Fibroblast of upper back skin (primary cell): ENCODE data around the gene FBXL20.

Experiments
- DNase-seq: peaks from one replicate; pipeline ENCODE4 v3.0.0-alpha.2; 2013

The FBXL20 gene

DNA sequence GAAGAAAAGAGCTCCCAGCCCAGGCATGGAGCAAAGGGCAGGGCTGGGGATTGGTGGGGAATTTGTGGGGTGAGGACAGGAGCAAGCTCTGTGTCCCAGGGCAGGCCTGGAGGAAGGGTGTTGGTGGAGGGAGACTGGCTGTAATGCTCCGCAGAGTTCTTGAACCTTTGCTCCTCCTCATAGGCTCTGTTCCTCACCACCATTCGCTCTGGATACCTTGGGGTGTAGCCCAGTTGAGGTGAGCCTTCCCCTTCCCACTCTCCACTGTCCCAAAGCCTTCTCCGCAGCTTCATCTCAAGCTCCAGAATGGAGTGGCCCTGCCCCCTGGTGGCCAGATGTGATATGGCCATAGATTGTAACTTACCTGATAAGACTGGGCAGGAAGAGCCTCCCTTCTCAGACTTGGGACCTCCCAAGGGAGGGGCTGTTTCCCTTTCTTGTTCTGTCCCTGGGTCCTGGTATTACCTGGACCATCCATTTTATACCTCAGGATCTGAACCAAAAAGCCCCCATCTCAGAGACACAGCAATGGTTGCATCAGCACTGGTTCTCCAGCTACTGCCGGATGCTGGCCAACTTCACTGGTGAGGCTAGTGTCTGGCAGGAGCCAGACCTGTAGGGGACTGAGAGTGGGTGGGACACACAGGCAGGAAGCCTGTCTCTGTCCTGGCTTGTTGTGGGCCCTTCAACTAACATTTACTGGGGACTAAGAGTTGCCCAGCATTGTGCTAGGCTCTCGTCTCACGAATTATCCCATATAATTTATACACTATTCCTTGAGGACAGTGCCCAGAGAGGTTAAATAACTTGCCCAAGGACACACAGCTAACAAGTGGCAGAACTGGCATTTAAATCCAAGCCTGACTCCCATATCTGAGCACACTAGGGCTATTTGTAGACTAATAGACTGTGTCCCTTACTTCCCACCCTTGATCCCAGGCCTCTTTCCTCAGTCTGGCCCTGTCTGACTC is 156.5 kb downstream of the FBXL20 start:
- DNase-seq, result peak; percentile 79

DNA sequence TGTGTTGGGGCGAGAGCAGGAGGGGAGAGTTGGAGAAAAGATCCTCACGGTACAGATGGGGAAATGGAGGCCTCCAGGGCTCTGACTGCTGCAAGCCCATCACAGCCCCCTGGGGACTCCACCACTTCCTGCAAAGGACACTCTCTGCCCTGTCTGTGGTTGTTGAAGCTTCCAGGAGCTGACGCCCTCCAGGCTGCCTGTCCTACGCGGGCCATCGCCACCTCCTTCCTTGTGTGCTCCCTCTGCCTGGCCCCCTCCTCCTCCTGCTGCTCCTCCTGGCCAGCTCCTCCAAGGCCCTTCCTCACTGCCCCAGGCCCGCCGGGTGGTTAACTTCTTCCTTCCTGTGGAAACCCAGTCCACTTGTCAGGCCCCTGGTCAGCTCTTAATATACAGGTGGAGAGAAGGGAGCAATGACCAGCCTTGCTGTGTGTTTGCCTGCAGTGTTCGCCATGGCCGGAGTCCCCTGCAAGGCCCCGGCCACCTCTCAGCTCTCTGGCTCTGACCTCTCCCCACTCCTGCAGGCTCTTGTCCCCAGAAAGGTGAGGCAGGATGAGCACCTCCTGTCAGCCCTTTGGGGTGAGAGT is 157.3 kb downstream of the FBXL20 start:
- DNase-seq, result peak; percentile 19

DNA sequence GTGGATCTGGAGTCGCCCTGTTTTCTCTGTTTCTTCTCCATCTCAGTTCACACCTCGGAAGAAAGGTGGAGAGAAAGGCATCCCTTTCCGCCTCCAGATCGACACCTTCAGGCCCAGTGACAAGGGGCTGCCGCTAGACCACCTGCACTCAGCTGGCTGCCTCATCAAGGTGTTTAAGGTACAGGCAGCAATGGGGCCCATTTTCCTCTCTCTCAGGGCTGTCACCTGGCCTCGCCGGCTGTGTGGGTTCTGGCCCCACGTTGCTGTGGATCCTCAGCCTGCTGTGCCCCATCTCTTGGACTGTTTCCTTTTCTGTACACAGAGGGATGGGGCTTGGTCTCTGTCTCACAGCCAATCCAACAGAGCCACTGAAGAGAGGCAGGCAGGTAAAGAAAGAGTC is 158.3 kb downstream of the FBXL20 start:
- no peak for DNase-seq

- DNase-seq, result no peak
Measured at GRCh38 chr17:39240631-39241030, 160.8 kb downstream of the FBXL20 start.

DNA sequence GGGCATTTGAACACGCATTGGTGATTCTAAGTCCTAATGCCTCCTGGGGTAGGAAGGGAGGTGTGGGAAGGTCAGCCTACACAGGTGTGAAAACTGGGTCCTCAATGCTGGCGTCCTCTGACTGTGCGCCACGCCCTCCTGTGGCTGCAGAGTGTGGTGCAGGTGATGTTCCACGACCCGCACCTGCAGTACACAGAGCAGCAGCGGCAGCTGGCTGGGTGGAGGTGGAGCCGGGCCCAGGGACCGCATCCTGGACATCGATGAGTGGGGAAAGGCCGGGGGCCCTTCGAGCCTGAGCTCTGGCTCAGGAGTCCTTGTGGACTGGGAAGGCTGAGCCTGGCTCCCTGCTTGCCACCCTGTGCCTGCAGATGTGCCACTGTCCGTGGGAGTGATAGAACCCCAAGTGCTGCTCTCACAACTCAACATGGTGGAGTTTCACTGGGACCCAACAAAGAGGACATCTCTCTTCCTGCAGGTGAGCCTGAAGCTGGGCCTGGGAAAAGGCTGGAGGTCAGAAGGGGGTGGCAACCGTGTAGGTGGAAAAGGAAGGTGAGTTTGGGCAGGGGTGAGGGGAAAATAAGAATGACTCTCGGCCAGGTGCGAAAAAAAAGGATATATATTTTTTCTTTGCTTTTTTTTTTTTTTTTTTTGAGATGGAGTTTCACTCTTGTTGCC is 161.6 kb downstream of the FBXL20 start:
- no peak for DNase-seq

DNA sequence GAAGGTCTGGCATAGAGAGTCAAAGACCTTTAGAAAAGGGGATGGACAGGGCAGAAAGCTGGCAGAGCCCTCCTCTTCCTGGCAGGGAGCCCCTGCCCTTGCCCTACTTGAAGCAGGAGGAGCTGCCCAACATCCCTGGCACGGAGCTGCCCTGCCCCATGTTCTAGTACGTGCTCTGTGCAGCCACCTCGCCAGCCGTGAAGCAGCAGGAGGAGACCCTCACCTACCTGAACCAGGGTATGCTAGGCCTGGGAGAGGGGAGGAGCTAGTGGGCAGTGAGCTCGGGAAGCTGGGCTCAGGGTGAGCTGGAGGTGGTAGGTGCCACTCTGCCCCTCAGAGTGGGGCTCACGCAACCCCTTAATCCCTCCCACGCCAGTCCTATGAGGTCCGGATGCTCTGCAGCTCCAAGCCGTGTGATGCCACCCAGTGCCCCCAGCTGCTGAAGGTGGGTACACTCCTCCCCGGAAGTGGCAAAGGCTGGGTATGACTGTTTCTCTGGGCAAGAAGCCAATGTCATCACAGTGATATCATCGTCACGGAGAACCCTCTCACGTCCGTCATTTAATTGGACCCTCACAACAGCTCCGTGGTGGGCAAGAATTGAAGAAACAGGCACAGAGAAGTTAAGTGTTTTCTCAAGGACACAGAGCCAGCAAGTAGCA is 163.0 kb downstream of the FBXL20 start:
- DNase-seq, result no peak

DNA sequence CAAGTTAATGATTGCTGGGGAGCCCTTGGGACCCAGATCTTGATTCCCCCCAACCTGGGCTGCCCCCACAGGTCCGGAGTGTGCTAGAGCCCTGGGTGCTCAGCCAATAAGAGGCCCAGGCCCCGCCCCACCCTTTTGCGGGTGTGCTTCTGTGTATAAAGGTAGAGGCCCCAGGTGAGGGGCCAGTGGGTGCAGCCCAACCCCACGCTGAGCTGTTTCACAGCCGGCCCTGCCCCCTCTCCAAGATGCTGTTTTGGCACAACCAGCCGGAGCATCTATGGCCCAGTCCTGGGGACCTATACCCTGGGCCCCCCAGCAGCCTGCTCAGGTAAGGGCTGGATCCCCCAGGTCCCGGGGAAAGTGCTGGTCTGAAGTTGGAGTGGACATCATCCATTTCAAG is 163.8 kb downstream of the FBXL20 start:
- no peak for DNase-seq

GRCh38 chr17:39236981-39237441 is 164.4 kb downstream of the FBXL20 start:
- no peak for DNase-seq

DNA sequence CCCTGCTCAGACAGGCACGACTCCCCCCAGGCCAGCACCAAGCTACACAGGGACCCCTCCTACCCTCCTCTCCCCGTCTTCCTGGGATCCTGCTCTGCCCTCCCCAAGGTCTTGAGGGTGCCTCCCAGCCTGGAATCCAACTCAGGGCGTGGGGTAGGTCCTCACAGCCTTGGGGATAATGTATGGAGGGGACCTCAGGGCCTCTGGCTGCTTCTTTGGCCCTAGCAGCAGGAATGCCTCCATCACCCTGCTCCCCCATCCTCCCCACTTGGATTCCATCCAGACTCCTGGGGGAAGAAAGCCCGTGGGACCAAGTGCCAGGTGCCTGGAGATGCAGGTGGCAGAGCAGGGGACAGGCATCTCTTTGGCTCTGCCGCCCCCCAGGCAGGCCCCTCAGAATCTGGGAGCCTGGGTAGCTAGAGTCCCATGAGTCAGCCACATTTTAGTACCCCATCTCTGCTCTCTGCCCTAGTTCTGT is 164.9 kb downstream of the FBXL20 start:
- no peak for DNase-seq

GRCh38 chr17:39235555-39236449 is 165.6 kb downstream of the FBXL20 start:
- peak; percentile 49 for DNase-seq

- peak; percentile 41 for DNase-seq
Measured at GRCh38 chr17:39231591-39232551, 169.6 kb downstream of the FBXL20 start.

DNA sequence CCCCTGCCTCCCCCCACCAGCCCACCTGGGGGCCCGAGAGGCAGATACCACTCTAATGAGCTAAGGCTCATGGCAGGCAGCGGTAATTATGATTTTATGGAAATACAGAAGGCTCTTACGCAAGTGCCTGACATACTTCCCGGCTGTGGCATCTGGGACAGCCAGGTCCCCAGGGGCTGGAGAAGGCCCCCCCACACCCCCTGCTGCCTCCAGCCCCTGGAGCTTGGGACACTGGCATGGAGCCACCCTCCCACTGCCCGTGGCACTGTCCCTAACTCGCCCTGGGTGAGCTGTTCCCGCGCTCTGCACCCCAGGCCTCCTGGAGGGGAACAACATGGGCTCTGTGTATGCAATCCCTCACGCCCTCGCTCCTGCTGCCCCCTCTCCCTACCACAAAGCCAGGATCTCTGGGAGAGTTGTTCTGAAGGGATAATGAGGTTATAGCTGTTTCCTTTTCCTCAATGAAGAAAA is 170.3 kb downstream of the FBXL20 start:
- DNase-seq, result no peak

- DNase-seq, result no peak
Measured at GRCh38 chr17:39230361-39230760, 171.1 kb downstream of the FBXL20 start.

- peak; percentile 44 for DNase-seq
Measured at GRCh38 chr17:39229274-39229913, 172.0 kb downstream of the FBXL20 start.

DNA sequence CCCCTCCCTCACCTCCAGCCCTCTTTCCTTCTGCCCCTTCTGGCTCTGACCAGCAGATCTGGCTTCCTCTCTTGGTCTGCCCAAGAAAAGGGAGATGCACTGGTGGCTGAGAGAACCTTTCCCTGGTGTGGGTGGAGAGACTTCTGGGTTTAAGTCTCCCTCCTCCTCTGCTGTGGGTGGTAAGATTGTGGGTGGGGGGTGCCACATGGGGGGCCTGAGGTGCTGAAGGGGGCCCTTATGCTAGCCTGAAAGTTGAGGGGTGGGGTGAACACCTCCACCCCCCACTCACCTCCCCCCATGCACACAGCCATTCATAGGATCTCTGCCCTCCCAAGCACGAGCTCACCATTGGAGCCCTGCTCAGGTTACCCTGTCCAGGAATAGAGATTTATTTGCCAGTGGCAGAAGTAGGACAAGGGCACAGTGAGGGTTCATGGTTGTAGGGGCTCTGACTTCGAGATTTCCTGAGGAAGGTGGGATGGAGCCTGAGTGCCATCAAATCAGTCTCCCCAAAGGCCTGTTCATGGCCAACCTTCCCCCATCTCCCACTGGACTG is 174.0 kb downstream of the FBXL20 start:
- DNase-seq, result no peak

DNA sequence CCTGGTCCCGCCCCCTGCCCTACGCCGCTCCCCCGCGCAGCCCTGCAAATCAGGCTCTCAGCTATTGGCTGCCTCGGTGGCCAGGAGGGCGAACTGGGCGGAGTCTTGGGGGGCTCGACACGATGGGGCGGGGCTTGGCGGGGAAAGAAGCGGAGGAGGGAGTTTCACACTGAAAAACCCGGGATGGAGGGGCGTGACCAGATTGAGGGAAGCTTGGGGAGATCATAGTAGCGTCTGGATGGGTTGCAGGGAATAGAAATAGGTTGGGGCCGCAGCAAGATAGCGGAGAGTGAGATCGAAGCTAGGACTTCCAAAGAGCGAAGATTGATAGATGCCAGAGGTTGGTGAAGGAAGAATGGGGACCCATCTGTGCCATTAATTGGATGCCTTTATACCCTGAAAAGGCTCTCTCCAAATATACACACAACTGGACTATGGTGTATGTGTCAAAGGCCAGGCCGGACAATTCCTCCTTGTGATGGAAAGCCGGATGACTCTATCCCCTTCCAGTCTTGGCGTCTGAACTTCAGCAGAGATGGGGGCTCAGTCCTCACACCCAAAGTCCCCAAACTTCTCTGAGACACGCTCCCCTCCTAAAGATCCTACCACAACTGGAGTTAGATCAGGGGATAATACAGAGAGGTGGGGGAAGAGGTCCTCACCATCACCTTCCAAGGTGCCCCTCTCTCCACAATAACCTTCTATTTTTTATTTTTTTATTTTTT is 175.3 kb downstream of the FBXL20 start:
- peak; percentile 64 for DNase-seq

DNA sequence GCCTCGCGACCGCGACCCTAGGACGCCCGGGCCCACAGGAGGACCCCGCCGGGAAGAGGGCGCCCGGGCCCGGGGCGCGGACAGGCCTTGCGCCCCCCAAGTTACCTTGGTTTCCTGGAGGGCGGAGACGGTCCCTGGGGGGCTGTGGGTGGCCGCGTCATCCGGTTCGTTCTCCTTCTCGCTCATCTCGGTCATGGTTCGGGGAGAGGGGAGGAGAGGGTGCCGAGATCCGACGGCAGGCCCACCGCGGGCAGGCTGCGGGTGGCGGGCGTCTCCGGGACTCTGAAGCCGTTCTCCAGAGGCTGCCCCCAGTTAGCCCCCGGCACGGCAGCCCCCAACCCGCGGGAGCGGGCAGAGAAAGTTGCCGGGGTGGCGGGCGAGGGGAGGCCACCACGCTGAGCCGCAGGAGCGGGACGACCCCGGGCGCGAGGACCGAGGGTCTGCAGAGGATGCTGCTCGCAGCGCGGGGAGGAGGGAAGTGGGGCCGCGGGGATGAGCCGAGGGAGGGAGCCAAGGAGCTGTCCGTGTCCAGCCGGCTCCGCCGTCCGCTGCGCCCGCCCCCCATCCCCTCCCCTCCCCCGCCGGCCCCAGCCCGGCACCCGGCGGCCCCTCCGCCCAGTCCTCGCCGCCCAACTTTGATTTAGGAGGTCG is 176.0 kb downstream of the FBXL20 start, which contains the start of gene STAC2:
Gene STAC2, minus strand, starts transcription at position 638 of the 651 bp plus-strand sequence. Its CDS starts 443 bp downstream, at position 195.
- no peak for DNase-seq

DNA sequence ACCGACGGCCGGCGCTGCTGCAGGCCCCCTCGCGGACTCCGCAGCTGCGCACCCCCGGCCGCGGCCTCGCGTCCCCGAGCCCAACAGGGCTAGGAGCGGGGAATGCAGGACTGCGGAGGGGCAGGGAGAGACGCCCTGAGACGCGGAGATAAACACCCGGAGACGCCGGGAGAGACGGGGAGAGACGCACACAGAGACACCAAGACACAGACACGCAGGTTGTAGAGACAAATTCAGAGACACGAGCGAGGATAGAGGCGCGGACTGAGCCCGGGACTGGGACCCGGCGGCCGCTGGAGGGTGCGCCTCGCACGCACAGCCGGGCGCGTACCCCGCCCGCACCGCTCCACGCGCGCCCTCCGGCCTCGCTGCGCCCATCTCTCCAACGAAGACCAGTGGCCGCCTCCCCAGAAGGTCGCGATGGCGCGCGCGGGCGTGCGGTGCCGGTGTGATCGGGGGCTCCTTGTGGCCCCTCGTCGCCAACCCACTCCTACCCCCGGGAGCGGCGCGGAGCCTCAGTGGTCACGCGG is 176.6 kb downstream of the FBXL20 start:
- no peak for DNase-seq
